ENCODE measurements around the gene ESYT1. TPM values are rescaled to one million over a fixed set of nuclear protein-coding genes. Genes with fewer than 3 reads are reported as not detected.

Gene ESYT1
- total and polyA plus RNA-seq, 9 of the 15 experiments (the other 6 are each of a cell fraction or from before 2014, with no cell fraction given): 132 to 420 (median 164) TPM

- Histone ChIP-seq H3K36me3 (ENCODE audit: control insufficient read depth, insufficient read depth, low read length) (peaks cover 71% of the 10 kb centered on the region), H3K79me2 (ENCODE audit: control insufficient read depth, insufficient read depth, low read length) (peaks cover 40% of the 10 kb centered on the region), H3K9me3 (replicated peaks; ENCODE audit: control insufficient read depth, insufficient read depth, low read depth, low read length) (no peaks in the 10 kb centered on the region), H3K27ac (ENCODE audit: extremely low read depth, low read depth, low read length) (peak overlapping the region; percentile 98), H2AFZ (ENCODE audit: low read depth, low read length) (no peak overlapping the region), H3K4me3 (peak overlapping the region; percentile 90), H3K4me2 (ENCODE audit: insufficient read depth, low read length) (peak overlapping the region; percentile 80), H3K4me1 (replicated peaks in 1 of 2; ENCODE audit: control insufficient read depth in 2 of 2, insufficient read depth in 2 of 2, low read length in 2 of 2) (peaks cover 31 to 40% of the 10 kb centered on the region in 2 experiments; a peak in 4 of 5 replicates), H3K27me3 (ENCODE audit: control insufficient read depth in 2 of 2, insufficient read depth in 2 of 2, low read length in 2 of 2) (no peaks in the 10 kb centered on the region), H4K20me1 (replicated peaks; ENCODE audit: control insufficient read depth, insufficient read depth, low read length) (peaks cover 34% of the 10 kb centered on the region; the same call in 1 of the 2 replicates), H3K9me1 (ENCODE audit: control insufficient read depth, insufficient read depth, low read length) (peaks cover 3% of the 10 kb centered on the region), H3K9ac (ENCODE audit: insufficient read depth in 1 of 2, low read depth in 2 of 2, low read length in 2 of 2) (peak overlapping the region; percentile 93 to 98)
- DNase-seq (ENCODE audit: extremely low read depth in 1 of 4, low spot score in 3 of 4) (no peak), ATAC-seq (no peak), FAIRE-seq (peak; percentile 64)
- no TSS peak for BruUV-seq (replicated peaks)
- ChIA-PET POLR2A (interaction anchor here (0.6 to 8.9 kb wide), 17 partner anchors 8 to 201 kb away, joined by 3 to 124 read pairs (median 7); partner anchors contain the start of genes ESYT1, RNF41, RPL41 and STAT2), CTCF (ENCODE audit: low intra/inter-chr PET ratio) (interaction anchor here (2.6 kb wide), 1 partner anchor 33 kb away, joined by 7 read pairs; no protein-coding TSS in a partner anchor)
- in situ Hi-C loops (cut with MboI): no loop called here
- intact Hi-C loops (cut with micrococcal nuclease): loop anchor here (5.0 kb wide), 1 partner anchor 42 kb away; the partner anchor contains the start of genes RPL41 and ZC3H10
- TF ChIP-seq FOXK1 (CRISPR knock-in tag; IDR thresholded peaks at IDR 0.05; ENCODE audit: borderline replicate concordance): 0 out of 2 replicates have a peak, but pooled peaks have one; percentile 54
- TF ChIP-seq KDM4B (IDR thresholded peaks at IDR 0.05; ENCODE audit: borderline replicate concordance in 2 of 2, low read depth in 1 of 2): no peak
- TF ChIP-seq IRF1 (CRISPR knock-in tag; IDR thresholded peaks at IDR 0.05; ENCODE audit: borderline replicate concordance): peak; percentile 77; the same call in 1 of the 2 replicates
- TF ChIP-seq ZC3H4 (CRISPR knock-in tag; IDR thresholded peaks at IDR 0.05; ENCODE audit: borderline replicate concordance): 0 out of 2 replicates have a peak, but pooled peaks have one; percentile 40
- peak in 1 of 2 experiments; percentile 9; a peak in 1 of 4 replicates for TF ChIP-seq FOXA3 (CRISPR knock-in tag; conservative IDR thresholded peaks at IDR 0.05 in 1 of 2, IDR thresholded peaks at IDR 0.05 in 1 of 2)
- 0 out of 2 replicates have a peak, but pooled peaks have one; percentile 22 for TF ChIP-seq NFXL1 (CRISPR knock-in tag; IDR thresholded peaks at IDR 0.05)
- 0 out of 2 replicates have a peak, but pooled peaks have one; percentile 30 for TF ChIP-seq E2F5 (CRISPR knock-in tag; IDR thresholded peaks at IDR 0.05)
- no peak for TF ChIP-seq ZNF639 (CRISPR knock-in tag; conservative IDR thresholded peaks at IDR 0.05 in 1 of 2, IDR thresholded peaks at IDR 0.05 in 1 of 2)
- peak; percentile 44; the same call in 1 of the 2 replicates for TF ChIP-seq LCOR (CRISPR knock-in tag; IDR thresholded peaks at IDR 0.05)
- WGBS (ENCODE audit: insufficient coverage, low coverage, missing lambda C conversion rate): 61% methylated on average over 8 of the region's 8 CpGs
Measured at GRCh38 chr12:56159482-56160192, 31.6 kb downstream of the ESYT1 start.

All from K562 (cell line).